RWPE1 (cell line): ENCODE results near the gene TXNL4B.
A peak's percentile ranks its signal among the peaks of the same experiment; 100 is the strongest.

Experiments
- CTCF ChIA-PET: fragments of 350-600 bp; sonication (Branson Sonifier 250); formaldehyde crosslinking; extraction: SDS; loops from one replicate; lab custom pipeline; 2021; lab: Yijun Ruan, JAX
- POLR2A ChIA-PET: fragments of 400-600 bp; formaldehyde crosslinking; extraction: SDS; loops from one replicate; lab custom pipeline; 2020; ENCODE audit warnings: antibody characterized with exemption; ENCODE audit not compliant: low non-redundant PET; lab: Yijun Ruan, JAX
- DNase-seq: peaks from one replicate; pipeline ENCODE4 v3.0.0; 2012; ENCODE audit warnings: low spot score
- H3K27ac ChIP-seq: fragments of 450-650 bp; 2 replicates; pipeline ENCODE4 v1.5.1; 2017
- TF ChIP-seq, protein P1 (sequence below): fragments of 450-650 bp; conservative IDR thresholded peaks from 2 replicates; pipeline ENCODE4 v1.5.1; 2017; ENCODE audit warnings: low read depth, mild to moderate bottlenecking

The TXNL4B gene

DNA sequence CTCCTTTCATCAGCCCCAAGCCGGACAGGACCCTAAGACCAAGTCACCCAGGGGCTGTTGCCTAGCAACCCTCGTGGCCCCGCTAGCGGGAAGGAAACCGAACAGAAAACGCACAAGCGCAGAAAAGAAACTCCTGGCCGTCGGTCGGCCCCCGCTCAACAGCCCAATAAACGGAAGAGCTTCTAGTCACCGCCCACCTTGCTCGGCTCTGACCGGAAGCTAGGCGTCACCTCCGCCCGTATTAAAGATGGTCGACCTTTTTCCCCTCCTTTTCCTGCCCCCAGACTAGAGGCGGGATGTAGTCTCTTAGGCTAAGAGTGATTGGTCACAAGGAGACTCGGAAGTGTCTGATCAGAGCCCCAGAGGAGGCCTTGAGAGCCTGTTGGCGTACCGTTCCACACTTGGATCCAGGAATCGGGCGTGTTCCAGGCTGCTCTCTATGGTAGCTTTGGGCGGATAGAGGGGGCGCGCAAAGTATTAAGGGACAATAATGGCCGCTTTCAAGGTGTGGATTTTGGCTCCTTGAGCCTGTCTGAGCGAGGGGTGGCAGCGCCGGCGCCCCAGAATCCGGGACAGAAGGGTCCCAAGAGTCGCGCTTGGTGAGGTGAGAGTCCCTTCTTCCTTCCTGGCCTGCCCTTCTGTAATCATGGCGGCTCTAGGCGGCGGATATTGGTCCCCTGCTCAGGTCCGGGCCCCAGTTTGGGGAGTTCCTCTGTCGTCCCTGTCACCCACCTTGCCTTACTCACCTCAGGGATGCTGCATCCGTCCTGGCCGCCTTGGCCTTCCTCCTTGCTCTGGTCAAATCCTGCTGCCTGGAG is at the start of gene TXNL4B, which contains the start of gene DHX38:
Gene TXNL4B, minus strand, starts transcription at position 173 of the 818 bp plus-strand sequence. CDS start 2,871 bp downstream, outside the sequence.
Gene DHX38, plus strand, starts transcription at position 400 of the 818 bp plus-strand sequence. CDS start 2,311 bp downstream, outside the sequence.
- POLR2A ChIA-PET, result no interaction called here
- DNase-seq, result peak; percentile 99
- TF ChIP-seq, protein P1, sequence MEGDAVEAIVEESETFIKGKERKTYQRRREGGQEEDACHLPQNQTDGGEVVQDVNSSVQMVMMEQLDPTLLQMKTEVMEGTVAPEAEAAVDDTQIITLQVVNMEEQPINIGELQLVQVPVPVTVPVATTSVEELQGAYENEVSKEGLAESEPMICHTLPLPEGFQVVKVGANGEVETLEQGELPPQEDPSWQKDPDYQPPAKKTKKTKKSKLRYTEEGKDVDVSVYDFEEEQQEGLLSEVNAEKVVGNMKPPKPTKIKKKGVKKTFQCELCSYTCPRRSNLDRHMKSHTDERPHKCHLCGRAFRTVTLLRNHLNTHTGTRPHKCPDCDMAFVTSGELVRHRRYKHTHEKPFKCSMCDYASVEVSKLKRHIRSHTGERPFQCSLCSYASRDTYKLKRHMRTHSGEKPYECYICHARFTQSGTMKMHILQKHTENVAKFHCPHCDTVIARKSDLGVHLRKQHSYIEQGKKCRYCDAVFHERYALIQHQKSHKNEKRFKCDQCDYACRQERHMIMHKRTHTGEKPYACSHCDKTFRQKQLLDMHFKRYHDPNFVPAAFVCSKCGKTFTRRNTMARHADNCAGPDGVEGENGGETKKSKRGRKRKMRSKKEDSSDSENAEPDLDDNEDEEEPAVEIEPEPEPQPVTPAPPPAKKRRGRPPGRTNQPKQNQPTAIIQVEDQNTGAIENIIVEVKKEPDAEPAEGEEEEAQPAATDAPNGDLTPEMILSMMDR, result no peak
- peak within 1 kb of the TSS; percentile 80 for H3K27ac ChIP-seq
- CTCF ChIA-PET, result interaction anchor here (0.6 to 1.1 kb wide), 4 partner anchors 25 to 954 kb away, joined by 3 to 9 read pairs (median 4); no protein-coding TSS in a partner anchor

DNA sequence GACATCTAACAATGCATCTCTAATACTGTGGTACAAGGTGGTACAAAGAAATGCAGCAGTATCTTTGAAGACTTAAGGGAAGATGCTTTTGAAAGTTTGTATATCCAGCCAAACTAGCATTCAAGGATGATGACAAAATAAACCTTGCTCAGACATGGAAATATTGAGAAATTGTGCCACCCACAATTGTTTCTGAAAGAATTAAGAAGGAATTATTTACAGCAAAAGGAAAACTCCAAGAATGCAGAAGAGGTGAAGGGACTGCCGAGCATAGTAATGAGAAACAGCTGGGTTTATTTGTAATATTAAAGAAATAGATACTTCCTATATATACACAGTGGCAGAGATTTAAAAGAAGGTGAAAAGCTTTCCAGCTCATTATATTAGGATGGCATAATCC is 49.1 kb upstream of the TXNL4B start:
- ChIA-PET POLR2A (no interaction called here), CTCF (no interaction called here)
- TF ChIP-seq, protein P1, result no peak
- no peak overlapping the region for H3K27ac ChIP-seq
- DNase-seq, result no peak

DNA sequence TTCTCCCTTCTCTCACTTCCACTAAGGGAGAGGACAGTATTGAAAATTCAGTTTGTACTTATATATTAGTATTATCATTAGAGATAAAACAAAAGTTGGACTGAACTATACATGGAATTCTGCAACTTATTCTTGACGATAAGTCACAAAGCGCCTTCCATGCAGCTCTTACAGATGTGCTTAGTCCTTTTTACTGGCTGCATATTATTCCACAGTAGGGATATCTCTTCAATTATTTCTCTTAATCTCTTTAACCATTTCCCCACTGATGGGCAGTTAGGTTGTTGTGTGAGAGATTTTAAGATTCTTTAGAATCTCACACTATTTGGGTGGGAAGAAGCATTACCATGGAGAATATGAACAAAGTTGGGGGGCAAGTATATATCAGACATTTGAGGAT is 46.5 kb upstream of the TXNL4B start:
- no peak overlapping the region for H3K27ac ChIP-seq
- ChIA-PET POLR2A (no interaction called here), CTCF (interaction anchor here (0.9 kb wide), 1 partner anchor 15 kb away, joined by 3 read pairs; no protein-coding TSS in a partner anchor)
- TF ChIP-seq, protein P1, result no peak
- no peak for DNase-seq

DNA sequence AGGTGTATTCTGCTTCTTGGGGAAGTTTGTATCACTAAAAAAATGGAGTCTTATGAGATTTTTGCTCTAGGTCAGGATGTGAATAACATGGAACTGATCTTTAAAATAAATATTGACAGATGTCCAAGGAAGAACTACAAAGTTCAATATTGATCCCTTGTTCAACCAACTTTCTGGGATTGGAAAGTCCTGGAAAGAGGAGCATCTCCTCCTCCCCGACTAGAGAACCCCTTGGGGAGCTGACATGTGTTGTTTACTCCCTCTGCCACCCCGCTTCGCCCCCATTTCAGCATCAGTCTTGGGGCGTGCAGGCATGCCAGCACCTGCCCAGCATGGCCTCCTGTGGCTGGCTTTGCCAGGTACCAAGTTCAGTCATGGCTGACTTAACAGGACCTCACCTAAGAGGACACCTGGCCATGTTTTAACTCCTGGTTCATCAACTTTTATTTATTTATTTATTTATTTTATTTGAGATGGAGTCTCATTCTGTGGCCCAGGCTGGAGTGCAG is 44.7 kb upstream of the TXNL4B start:
- H3K27ac ChIP-seq, result no peak overlapping the region
- ChIA-PET CTCF (no interaction called here), POLR2A (no interaction called here)
- no peak for DNase-seq
- TF ChIP-seq, protein P1, result no peak

DNA sequence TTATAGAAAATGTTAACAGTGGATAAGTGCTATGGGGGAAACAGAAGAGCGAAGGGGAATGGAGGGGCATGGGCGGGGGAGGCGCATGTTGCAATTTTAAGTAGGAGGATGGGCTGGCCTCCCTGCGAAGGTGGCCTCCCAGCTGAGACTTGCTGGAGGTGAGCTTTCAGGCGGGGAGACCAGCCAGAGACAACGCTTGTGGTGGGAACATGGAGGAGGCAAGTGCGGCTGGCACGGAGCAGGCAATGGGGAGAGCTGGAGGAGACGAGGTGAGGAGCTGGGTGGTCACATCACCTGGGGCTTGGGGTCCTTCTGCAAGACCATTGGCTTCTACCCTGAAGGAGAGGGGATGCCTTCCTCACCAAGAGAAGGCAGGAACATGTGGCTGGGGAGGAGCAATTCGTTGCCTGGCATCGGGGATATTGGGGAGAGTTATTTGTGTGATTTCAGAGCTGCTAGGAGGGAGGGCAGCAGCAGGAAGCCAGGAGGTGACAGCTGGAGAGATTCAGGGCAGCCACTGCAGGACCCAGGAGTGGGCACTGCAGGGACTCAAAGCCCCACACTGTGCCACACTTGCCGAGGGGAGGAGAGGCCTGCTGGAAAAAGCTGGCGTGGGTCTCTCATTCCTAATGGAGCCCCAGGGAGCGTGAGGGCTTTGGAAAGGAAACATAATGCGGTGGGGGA is 44.1 kb upstream of the TXNL4B start:
- H3K27ac ChIP-seq, result no peak overlapping the region
- CTCF ChIA-PET, result interaction anchor here (0.6 kb wide), 1 partner anchor 329 kb away, joined by 3 read pairs; no protein-coding TSS in a partner anchor
- no peak for DNase-seq
- TF ChIP-seq, protein P1, result no peak
- POLR2A ChIA-PET, result no interaction called here

DNA sequence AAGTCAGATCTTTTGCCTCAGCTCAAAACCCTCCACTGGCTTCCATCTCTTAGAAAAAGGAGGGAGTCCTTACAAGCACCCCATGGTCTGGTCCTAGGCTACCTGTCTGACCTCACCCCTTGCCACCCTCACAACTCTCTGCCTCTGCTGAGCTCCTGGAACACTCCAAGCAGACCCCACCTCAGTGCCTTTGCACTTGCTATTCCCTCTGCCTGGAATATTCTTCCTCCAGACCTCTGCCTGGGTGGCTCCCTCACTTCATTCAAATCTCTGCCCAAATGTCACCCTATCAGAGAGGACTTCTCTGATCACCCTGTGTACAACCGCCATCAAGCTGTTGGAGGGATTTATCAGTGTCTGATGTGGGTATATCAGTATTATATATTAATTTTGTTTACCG is 41.1 kb upstream of the TXNL4B start:
- TF ChIP-seq, protein P1, result no peak
- ChIA-PET CTCF (interaction anchor here (0.7 to 1.0 kb wide), 2 partner anchors 329 to 1570 kb away, joined by 3 to 4 read pairs; no protein-coding TSS in a partner anchor), POLR2A (no interaction called here)
- H3K27ac ChIP-seq, result no peak overlapping the region
- no peak for DNase-seq
